LoVo (cell line): ENCODE data around the gene LRPAP1.
A peak's percentile ranks its signal among the peaks of the same experiment; 100 is the strongest.

ENCODE experiments used
- DNase-seq: peaks from one replicate; pipeline ENCODE4 v3.0.0-alpha.2; 2016; ENCODE audit warnings: low spot score

LRPAP1 gene

GRCh38 chr4:3485011-3485791 is 47.0 kb downstream of the LRPAP1 start:
- DNase-seq, result peak; percentile 26

DNA sequence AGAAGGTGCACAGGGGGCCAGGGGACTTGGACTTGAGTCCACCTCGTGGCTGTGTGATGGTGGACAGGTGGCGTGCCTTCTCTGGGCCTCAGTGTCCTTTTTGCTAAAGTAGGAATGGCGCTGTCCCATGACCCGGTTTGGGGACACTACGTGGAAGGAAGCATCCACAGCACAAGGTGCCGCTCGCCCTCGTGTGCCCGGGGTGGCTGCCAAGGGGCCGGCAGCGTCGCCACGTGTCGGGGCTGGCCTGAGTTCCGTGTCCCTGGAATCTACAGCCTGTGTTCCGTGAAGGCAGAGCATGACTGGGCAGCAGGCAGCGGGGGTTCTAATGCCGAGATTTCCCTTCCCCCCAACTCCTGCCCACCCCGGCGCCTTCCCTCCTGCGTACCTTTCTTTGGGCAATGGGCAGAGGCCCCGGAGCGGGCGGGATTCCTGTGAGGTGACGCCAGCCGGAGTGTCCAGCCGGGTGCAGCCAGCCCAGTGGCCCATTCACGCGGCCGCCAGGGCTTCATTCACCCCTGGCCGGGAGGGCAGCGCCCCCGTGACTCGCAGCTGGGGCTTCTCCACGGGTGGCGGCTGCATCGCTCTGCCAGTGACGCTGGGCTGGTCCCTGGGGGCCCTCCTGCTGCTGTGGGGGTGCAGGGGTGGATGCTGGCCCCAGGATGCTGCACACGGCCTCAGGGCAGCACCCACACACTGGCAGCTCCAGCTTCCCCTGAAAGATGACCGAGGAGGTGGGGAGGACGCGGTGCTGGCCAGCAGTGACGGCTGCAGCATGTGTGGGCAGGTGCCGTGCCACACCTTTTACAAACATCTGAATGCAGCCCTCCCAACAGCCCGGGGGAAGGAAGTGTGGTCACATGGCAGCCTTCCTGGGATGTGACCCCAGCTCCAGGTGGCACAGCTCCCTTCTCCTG is 47.9 kb downstream of the LRPAP1 start:
- peak; percentile 76 for DNase-seq

DNA sequence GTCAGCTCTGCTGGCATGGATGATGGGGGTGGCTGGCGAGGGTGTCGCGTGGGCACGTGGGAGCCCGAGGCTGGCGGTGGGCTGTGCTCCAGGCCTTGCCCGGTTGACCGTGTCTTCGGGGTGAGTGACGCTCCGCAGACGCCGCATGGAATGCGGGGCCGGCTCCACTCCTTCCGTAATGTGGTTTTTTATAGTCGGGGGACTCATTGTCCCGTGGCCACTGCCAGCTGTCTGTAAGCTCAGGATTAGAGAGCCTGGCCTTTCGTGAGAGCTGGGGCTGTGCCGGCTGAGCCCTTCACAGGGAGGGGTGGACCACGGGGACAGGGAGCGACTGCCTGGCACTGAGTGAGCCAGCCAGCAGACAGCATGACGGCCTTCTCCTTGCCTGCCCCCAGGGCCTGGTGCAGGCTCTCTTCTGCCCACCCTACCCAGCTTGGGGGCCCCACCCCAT is 48.7 kb downstream of the LRPAP1 start:
- peak; percentile 14 for DNase-seq

GRCh38 chr4:3482707-3483106 is 49.5 kb downstream of the LRPAP1 start:
- DNase-seq, result no peak

- DNase-seq, result no peak
These were observed 50.3 kb downstream of the LRPAP1 start for GRCh38 chr4:3481783-3482393.

- no peak for DNase-seq
These were observed 51.1 kb downstream of the LRPAP1 start for GRCh38 chr4:3481113-3481531.

DNA sequence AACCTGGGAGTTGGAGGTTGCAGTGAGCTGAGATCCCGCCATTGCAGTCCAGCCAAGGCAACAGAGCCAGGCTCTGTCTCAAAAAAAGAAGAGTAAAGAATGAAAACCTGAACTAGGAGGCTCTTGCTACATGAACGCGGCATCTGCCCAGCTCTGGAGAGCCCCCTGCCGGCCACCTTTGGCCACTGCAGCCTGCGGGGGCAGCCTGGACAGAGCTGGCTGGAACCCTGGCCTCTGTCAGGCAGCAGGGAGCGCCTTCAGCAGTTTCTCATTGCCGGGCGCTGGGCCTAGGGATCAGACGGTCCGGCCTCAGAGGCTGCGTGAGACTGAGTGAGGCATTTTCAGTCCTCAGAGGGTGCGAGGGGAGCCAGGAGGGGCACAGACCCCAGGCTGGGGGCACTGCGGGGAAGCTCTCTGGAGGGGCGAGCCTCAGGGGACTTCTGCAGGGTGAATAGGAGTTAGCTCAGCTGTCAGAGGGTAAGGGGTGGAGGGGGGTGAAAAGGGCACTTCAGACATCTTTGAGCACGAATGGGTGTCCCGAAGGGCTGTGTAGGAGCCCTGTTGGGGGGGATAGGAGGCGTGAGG is 51.6 kb downstream of the LRPAP1 start:
- DNase-seq, result peak; percentile 64

DNA sequence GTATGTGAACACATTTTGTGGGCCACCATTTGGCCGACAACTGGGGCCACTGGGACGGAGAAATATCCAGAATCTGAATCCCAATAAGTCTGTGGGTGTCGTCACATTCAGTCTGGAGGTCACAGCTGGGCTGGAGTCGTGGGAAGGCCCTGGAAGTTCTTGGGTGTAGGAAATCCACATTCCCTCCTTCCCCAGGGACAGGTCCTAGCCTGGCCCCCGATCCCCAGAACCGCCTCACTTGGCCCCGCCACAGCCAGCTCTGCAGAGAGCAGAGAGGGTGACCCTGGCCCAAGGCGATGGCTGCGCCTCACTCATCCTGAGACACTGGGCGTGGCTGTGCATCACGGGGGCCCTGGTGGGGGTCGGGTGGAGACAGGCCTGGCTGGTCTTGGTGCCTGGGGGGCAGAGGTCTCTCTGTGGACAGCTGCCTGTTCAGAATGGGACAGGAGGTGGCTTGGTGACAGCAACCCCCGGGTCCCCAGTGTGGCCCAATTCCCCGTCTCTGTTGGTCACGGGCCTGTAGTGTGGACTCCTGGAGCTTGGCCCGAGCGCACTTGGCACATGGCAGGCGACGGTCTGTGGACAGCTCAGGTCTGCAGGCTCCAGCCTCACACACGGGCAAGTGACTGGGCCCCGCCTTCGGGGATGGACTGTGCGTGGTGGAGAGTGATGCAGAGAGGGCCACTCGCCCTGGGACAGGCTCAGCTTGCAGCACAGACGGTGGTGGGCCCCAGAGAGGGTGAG is 52.7 kb downstream of the LRPAP1 start:
- DNase-seq, result no peak

GRCh38 chr4:3478446-3479357 is 53.5 kb downstream of the LRPAP1 start:
- no peak for DNase-seq

GRCh38 chr4:3477750-3478430 is 54.3 kb downstream of the LRPAP1 start:
- DNase-seq, result no peak

GRCh38 chr4:3476936-3477749 is 55.1 kb downstream of the LRPAP1 start:
- DNase-seq, result no peak

DNA sequence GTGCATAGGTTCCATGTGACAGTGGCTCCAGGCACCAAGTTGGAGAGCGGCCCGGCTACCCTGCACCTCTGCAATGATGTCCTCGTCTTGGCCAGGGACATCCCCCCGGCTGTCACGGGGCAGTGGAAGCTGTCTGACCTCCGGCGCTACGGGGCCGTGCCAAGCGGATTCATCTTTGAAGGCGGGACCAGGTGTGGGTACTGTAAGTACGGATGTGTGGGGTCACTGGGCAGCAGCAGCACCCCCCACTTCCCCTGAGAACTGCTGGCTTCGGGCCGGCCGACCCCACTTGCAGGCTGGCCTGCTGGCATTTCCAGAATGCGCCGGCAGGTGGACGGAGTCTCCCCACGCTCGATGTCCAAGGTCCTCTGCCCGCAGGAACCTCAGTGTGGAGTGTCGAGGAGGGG is 55.9 kb downstream of the LRPAP1 start:
- no peak for DNase-seq

GRCh38 chr4:3475713-3476260 is 56.4 kb downstream of the LRPAP1 start:
- no peak for DNase-seq

DNA sequence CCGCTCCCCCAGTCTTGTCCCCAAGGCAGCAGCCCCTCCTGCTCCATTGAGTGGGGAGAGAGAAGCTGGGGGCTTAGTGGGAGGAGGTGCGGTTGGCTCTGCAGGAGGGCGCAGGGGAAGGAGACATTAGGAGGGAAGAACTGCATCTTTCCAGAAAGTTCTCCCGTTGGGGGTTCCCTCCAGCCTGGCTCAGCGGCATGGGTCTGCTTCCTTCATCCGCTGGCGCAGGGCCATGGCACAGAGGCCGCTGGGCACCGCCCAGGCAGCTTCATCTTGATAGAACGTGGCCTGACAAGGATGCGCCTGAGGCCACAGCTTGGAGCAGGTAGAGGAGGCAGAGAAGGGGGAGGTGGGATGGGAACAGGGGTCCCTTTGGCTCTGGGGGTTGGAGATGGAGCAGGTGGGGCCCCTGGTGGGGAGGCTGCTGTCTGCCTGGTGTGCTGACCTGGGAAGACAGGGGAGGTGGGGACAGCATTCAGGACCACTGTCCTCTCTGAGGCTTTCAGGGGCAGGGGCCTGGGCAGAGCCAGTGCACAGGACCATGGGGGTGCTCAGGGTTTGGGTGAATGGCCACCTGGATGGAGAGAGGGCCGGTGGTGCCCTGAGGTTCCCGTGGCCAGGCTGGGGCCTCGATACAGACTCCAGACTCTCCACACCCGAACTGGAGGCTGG is 57.0 kb downstream of the LRPAP1 start:
- no peak for DNase-seq

- DNase-seq, result no peak
These were observed 58.0 kb downstream of the LRPAP1 start for GRCh38 chr4:3473996-3474765.

- DNase-seq, result no peak
These were observed 58.9 kb downstream of the LRPAP1 start for GRCh38 chr4:3473181-3473950.
